B cell (primary cell): ENCODE data around the gene DNAJC4.

Experiments
- CTCF ChIP-seq: fragments of 200-600 bp; IDR thresholded peaks from one replicate; pipeline ENCODE4 v1.8.0; 2022; ENCODE audit warnings: antibody characterized with exemption, mild to moderate bottlenecking
- EZH2 ChIP-seq: IDR thresholded peaks from 2 replicates; pipeline ENCODE4 v1.6.1; 2012; ENCODE audit warnings: borderline replicate concordance, low read depth, mild to moderate bottlenecking, moderate library complexity, low read length; ENCODE audit not compliant: insufficient read depth, poor library complexity, severe bottlenecking

GRCh38 chr11:64202992-64203391 lies 27.4 kb upstream of the DNAJC4 start:
- TF ChIP-seq CTCF (no peak), EZH2 (no peak)
